SK-N-SH treated with all-trans-retinoic acid at 6 μM for 48 hours (cell line): ENCODE results near the gene TACR3.

Experiments used
- ATAC-seq: fragments of 200-7000 bp; cut with Tn5 transposase; 3 replicates; pipeline ENCODE4 v1.9.1; 2020; ENCODE audit warnings: mild to moderate bottlenecking, moderate library complexity
- ARNTL ChIP-seq: fragments of 450-650 bp; formaldehyde crosslinking; IDR thresholded peaks from 2 replicates; pipeline ENCODE4 v1.5.0; 2020; ENCODE audit warnings: low read depth, mild to moderate bottlenecking, moderate library complexity, borderline replicate concordance
- BACH2 ChIP-seq: fragments of 250-450 bp; sonication (Bioruptor Pico); IDR thresholded peaks from 2 replicates; pipeline ENCODE4 v1.9.0; 2021; ENCODE audit warnings: mild to moderate bottlenecking, borderline replicate concordance
- CSDC2 ChIP-seq: fragments of 250-450 bp; sonication (Bioruptor Pico); IDR thresholded peaks from 2 replicates; pipeline ENCODE4 v1.5.0; 2020; ENCODE audit warnings: mild to moderate bottlenecking, moderate library complexity
- ESRRG ChIP-seq: fragments of 250-450 bp; sonication (Bioruptor Pico); IDR thresholded peaks from 2 replicates; pipeline ENCODE4 v1.6.1; 2021; ENCODE audit warnings: mild to moderate bottlenecking
- GLIS3 ChIP-seq: fragments of 250-450 bp; sonication (Bioruptor Pico); IDR thresholded peaks from 2 replicates; pipeline ENCODE4 v1.5.0; 2020; ENCODE audit warnings: mild to moderate bottlenecking, moderate library complexity
- RARB ChIP-seq: fragments of 250-450 bp; sonication (Bioruptor Pico); IDR thresholded peaks from 2 replicates; pipeline ENCODE4 v1.8.0; 2021; ENCODE audit warnings: mild to moderate bottlenecking, moderate library complexity
- SNAI2 ChIP-seq: fragments of 250-450 bp; sonication (Bioruptor Pico); IDR thresholded peaks from 2 replicates; pipeline ENCODE4 v1.5.0; 2020; ENCODE audit warnings: mild to moderate bottlenecking, moderate library complexity
- TCF4 ChIP-seq: fragments of 250-450 bp; sonication (Bioruptor Pico); IDR thresholded peaks from 2 replicates; pipeline ENCODE4 v1.8.0; 2021; ENCODE audit warnings: mild to moderate bottlenecking, moderate library complexity, borderline replicate concordance
- ZC3H10 ChIP-seq: fragments of 250-450 bp; sonication (Bioruptor Pico); IDR thresholded peaks from 2 replicates; pipeline ENCODE4 v1.5.1; 2021; ENCODE audit warnings: mild to moderate bottlenecking, moderate library complexity
- ZFP30 ChIP-seq: fragments of 450-650 bp; formaldehyde crosslinking; IDR thresholded peaks from 2 replicates; pipeline ENCODE4 v1.5.0; 2022; ENCODE audit warnings: mild to moderate bottlenecking, moderate library complexity
- ZNF565 ChIP-seq: fragments of 450-650 bp; formaldehyde crosslinking; conservative IDR thresholded peaks from 2 replicates; pipeline ENCODE4 v1.5.0; 2020; ENCODE audit warnings: low read depth, mild to moderate bottlenecking, moderate library complexity
- ZNF70 ChIP-seq: fragments of 450-650 bp; formaldehyde crosslinking; IDR thresholded peaks from 2 replicates; pipeline ENCODE4 v1.5.0; 2020; ENCODE audit warnings: mild to moderate bottlenecking, moderate library complexity
- ZNF8 ChIP-seq: fragments of 450-650 bp; formaldehyde crosslinking; IDR thresholded peaks from 2 replicates; pipeline ENCODE4 v1.5.0; 2020; ENCODE audit warnings: mild to moderate bottlenecking, moderate library complexity
- TF ChIP-seq, protein P1 (sequence below): fragments of 250-450 bp; sonication (Bioruptor Pico); IDR thresholded peaks from 2 replicates; pipeline ENCODE4 v1.5.1; 2021; ENCODE audit warnings: mild to moderate bottlenecking, moderate library complexity
- TF ChIP-seq, protein P2 (sequence below): fragments of 250-450 bp; sonication (Bioruptor Pico); IDR thresholded peaks from 2 replicates; pipeline ENCODE4 v1.5.0; 2020; ENCODE audit warnings: mild to moderate bottlenecking, moderate library complexity
- TF ChIP-seq, protein P3 (sequence below): fragments of 250-450 bp; sonication (Bioruptor Pico); IDR thresholded peaks from 2 replicates; pipeline ENCODE4 v1.8.0; 2021; ENCODE audit warnings: low read depth, mild to moderate bottlenecking, moderate library complexity, borderline replicate concordance

Gene TACR3

DNA sequence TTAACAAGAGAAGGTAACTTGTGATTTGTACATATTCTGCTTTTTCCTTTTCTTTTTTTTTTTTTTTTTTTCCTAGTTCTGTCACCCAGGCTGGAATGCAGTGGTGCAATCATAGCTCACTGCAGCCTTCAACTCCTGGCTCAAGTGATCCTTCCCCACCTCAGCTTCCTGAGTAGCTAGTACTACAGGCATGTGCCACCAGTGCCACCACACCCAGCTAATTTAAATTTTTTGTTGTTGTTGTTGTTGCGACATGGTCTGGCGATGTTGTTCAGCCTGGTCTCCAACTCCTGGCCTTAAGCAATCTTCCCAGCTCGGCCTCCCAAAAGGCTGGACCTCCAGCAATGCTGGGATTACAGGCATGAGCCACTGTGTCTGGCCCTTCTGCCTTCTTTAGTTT lies 1.5 kb upstream of the TACR3 start:
- TF ChIP-seq RARB (no peak), ARNTL (CRISPR knock-in tag) (no peak), ZFP30 (CRISPR knock-in tag) (no peak), ESRRG (CRISPR knock-in tag) (no peak)
- TF ChIP-seq, protein P1, sequence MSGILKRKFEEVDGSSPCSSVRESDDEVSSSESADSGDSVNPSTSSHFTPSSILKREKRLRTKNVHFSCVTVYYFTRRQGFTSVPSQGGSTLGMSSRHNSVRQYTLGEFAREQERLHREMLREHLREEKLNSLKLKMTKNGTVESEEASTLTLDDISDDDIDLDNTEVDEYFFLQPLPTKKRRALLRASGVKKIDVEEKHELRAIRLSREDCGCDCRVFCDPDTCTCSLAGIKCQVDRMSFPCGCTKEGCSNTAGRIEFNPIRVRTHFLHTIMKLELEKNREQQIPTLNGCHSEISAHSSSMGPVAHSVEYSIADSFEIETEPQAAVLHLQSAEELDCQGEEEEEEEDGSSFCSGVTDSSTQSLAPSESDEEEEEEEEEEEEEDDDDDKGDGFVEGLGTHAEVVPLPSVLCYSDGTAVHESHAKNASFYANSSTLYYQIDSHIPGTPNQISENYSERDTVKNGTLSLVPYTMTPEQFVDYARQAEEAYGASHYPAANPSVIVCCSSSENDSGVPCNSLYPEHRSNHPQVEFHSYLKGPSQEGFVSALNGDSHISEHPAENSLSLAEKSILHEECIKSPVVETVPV (CRISPR knock-in tag) = no peak
- no peak for ATAC-seq

DNA sequence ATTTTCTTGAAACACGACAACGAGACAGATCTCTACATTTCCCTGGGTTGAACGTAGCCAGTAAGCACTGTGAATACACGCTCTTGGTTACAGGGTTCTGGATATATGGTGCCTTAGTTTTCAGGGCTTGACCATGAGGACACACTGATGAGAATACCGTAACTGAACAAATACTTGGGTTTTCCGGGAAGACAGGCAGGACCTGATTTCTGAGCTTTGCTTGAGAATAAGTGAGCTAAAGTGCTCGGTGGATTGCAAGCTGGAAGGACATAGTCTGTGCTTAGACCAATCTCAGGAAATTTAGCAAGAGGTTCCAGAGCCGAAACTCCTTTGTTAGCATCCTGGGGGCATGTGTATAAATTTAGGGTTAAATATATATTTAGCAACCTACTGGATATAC lies 876 bp upstream of the TACR3 start:
- ATAC-seq = no peak
- no peak for TF ChIP-seq BACH2 (CRISPR knock-in tag)
- no peak for TF ChIP-seq CSDC2 (CRISPR knock-in tag)
- TF ChIP-seq ESRRG (CRISPR knock-in tag) = no peak
- no peak for TF ChIP-seq GLIS3 (CRISPR knock-in tag)
- TF ChIP-seq ARNTL (CRISPR knock-in tag) = no peak
- no peak for TF ChIP-seq ZNF565 (CRISPR knock-in tag)
- TF ChIP-seq SNAI2 (CRISPR knock-in tag) = no peak
- TF ChIP-seq, protein P1 (CRISPR knock-in tag) = no peak
- TF ChIP-seq ZNF8 (CRISPR knock-in tag) = no peak

DNA sequence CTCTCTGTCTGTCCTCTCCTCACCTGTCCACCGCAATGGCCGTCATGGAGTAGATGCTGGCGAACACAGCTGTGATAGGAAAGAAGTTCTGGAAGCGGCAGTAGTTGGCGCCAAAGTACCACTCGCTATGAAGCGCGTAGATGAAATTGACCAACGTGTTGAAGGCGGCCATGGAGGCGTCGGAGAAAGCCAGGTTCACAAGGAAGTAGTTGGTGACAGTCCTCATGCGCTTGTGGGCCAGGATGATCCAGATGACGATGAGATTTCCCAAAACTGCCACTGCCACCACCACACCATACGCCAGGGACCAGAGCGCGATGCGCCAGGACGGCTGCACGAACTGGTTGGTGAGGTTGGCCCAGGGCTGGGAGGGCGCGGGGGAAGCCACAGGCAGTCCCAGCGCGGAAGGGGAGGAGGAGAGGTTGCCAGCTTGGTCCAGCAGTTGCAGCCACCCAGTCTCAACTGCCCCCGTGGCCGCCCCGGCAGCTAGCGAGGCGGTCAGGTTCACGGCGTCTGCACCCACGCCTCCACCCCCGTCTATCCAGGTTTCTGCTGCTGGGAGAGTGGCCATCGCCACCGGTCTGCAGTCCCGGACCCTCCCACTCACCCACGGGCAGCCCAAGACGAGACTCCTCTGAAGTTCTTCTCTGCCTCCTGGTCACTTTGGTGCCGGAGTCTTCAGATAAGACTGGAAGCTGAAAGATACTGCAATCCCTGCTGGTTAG lies 518 bp downstream of the TACR3 start:
- peak; percentile 32; the same call in 2 of the 3 replicates for ATAC-seq

More for the DNA sequence above, 518 bp downstream of the TACR3 start:
- TF ChIP-seq, protein P1 (CRISPR knock-in tag) = no peak
- TF ChIP-seq ZNF565 (CRISPR knock-in tag) (no peak), BACH2 (CRISPR knock-in tag) (no peak), ZFP30 (CRISPR knock-in tag) (no peak), TCF4 (CRISPR knock-in tag) (no peak), CSDC2 (CRISPR knock-in tag) (no peak), ESRRG (CRISPR knock-in tag) (no peak), ZNF70 (no peak), ZC3H10 (CRISPR knock-in tag) (no peak)
- TF ChIP-seq, protein P2, sequence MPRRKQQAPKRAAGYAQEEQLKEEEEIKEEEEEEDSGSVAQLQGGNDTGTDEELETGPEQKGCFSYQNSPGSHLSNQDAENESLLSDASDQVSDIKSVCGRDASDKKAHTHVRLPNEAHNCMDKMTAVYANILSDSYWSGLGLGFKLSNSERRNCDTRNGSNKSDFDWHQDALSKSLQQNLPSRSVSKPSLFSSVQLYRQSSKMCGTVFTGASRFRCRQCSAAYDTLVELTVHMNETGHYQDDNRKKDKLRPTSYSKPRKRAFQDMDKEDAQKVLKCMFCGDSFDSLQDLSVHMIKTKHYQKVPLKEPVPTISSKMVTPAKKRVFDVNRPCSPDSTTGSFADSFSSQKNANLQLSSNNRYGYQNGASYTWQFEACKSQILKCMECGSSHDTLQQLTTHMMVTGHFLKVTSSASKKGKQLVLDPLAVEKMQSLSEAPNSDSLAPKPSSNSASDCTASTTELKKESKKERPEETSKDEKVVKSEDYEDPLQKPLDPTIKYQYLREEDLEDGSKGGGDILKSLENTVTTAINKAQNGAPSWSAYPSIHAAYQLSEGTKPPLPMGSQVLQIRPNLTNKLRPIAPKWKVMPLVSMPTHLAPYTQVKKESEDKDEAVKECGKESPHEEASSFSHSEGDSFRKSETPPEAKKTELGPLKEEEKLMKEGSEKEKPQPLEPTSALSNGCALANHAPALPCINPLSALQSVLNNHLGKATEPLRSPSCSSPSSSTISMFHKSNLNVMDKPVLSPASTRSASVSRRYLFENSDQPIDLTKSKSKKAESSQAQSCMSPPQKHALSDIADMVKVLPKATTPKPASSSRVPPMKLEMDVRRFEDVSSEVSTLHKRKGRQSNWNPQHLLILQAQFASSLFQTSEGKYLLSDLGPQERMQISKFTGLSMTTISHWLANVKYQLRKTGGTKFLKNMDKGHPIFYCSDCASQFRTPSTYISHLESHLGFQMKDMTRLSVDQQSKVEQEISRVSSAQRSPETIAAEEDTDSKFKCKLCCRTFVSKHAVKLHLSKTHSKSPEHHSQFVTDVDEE (CRISPR knock-in tag) = no peak
- TF ChIP-seq, protein P3, sequence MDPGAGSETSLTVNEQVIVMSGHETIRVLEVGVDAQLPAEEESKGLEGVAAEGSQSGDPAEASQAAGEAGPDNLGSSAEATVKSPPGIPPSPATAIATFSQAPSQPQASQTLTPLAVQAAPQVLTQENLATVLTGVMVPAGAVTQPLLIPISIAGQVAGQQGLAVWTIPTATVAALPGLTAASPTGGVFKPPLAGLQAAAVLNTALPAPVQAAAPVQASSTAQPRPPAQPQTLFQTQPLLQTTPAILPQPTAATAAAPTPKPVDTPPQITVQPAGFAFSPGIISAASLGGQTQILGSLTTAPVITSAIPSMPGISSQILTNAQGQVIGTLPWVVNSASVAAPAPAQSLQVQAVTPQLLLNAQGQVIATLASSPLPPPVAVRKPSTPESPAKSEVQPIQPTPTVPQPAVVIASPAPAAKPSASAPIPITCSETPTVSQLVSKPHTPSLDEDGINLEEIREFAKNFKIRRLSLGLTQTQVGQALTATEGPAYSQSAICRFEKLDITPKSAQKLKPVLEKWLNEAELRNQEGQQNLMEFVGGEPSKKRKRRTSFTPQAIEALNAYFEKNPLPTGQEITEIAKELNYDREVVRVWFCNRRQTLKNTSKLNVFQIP (CRISPR knock-in tag) = no peak
- TF ChIP-seq, all 23 proteins: peak for 0
